Measurements from ENCODE around the gene PPP6R2. TPM values are rescaled to one million over a fixed set of nuclear protein-coding genes. Genes with fewer than 3 reads are reported as not detected.

Gene PPP6R2
- total and polyA plus RNA-seq, 8 donors = 36.9 to 60.1 (median 42.2) TPM

GRCh38 chr22:50323900-50324299 lies 19.2 kb upstream of the PPP6R2 start:
- no peak for TF ChIP-seq CTCF (IDR thresholded peaks at IDR 0.05)
- intact Hi-C loops (cut with DNase I) = loop anchor here (10.0 kb wide), 1 partner anchor 49 kb away; the partner anchor contains the start of gene MAPK11 (in 2 of the 2)
- no peaks in the 10 kb centered on the region for H3K9me3 ChIP-seq
- no peak overlapping the region for H3K27ac ChIP-seq
- ATAC-seq = no peak
- H3K36me3 ChIP-seq = no peaks in the 10 kb centered on the region
- DNase-seq = peak in 1 of 4 donors; percentile 37
- peaks cover 5 to 21% of the 10 kb centered on the region in 2 donors for H3K4me1 ChIP-seq
- no peak overlapping the region for H3K4me3 ChIP-seq
- H3K27me3 ChIP-seq = no peaks in the 10 kb centered on the region

GRCh38 chr22:50325444-50326224 lies 17.5 kb upstream of the PPP6R2 start:
- Histone ChIP-seq H3K36me3 (no peaks in the 10 kb centered on the region), H3K27ac (no peak overlapping the region), H3K9me3 (no peaks in the 10 kb centered on the region), H3K27me3 (no peaks in the 10 kb centered on the region), H3K4me3 (peak overlapping the region in 1 of 2 donors; percentile 79), H3K4me1 (peaks cover 5 to 21% of the 10 kb centered on the region in 2 donors)
- TF ChIP-seq CTCF (IDR thresholded peaks at IDR 0.05) = no peak
- intact Hi-C loops (cut with DNase I) = loop anchor here (10.0 kb wide), 1 partner anchor 51 kb away; the partner anchor contains the start of gene MAPK11 (in 2 of the 2)
- ATAC-seq (no peak), DNase-seq (no peak)

GRCh38 chr22:50326225-50326955 lies 16.7 kb upstream of the PPP6R2 start:
- Histone ChIP-seq H3K4me3 (peak overlapping the region; percentile 60 to 79), H3K4me1 (peaks cover 5 to 27% of the 10 kb centered on the region in 2 donors), H3K27ac (peak overlapping the region in 1 of 2 donors; percentile 95), H3K9me3 (no peaks in the 10 kb centered on the region), H3K27me3 (no peaks in the 10 kb centered on the region), H3K36me3 (no peaks in the 10 kb centered on the region)
- intact Hi-C loops (cut with DNase I) = loop anchor here (10.0 kb wide), 1 partner anchor 52 kb away; the partner anchor contains the start of gene MAPK11 (in 2 of the 2)
- DNase-seq (no peak), ATAC-seq (peak; percentile 7)
- TF ChIP-seq CTCF (IDR thresholded peaks at IDR 0.05) = no peak

GRCh38 chr22:50326956-50327710 lies 16.0 kb upstream of the PPP6R2 start, which contains the start of gene DENND6B:
Gene DENND6B (minus strand): TSS chr22:50327012. CDS start chr22:50326988, 24 bp downstream.
- no peaks in the 10 kb centered on the region for H3K36me3 ChIP-seq
- H3K27ac ChIP-seq = peak within 1 kb of the TSS; percentile 93 to 95
- peak; percentile 79 to 97 (median 88) for DNase-seq
- H3K4me1 ChIP-seq = peaks cover 5 to 28% of the 10 kb centered on the region in 2 donors
- H3K4me3 ChIP-seq = peak within 1 kb of the TSS; percentile 64 to 79
- TF ChIP-seq CTCF (IDR thresholded peaks at IDR 0.05) = peak; percentile 29 to 71
- intact Hi-C loops (cut with DNase I) = loop anchor here (10.0 kb wide), 1 partner anchor 52 kb away; the partner anchor contains the start of gene MAPK11 (in 2 of the 2)
- no peaks in the 10 kb centered on the region for H3K9me3 ChIP-seq
- peak; percentile 97 for ATAC-seq
- H3K27me3 ChIP-seq = no peaks in the 10 kb centered on the region

Measured in left lung (tissue), 10 donors.